GM19324 (cell line): ENCODE measurements around the gene CDC45.
A peak's percentile ranks its signal among the peaks of the same experiment; 100 is the strongest.
"Not testable (repeated sequence)": the region's sequence is repeated elsewhere in the genome, so short reads cannot be mapped to it uniquely, and the experiment has no call there.

Experiments
- ATAC-seq: cut with Tn5 transposase; IDR thresholded peaks from one replicate; pipeline ENCODE4 v1.9.1; 2021; ENCODE audit warnings: mild to moderate bottlenecking, moderate library complexity; ENCODE audit not compliant: unreplicated experiment, low FRiP score

Gene CDC45

GRCh38 chr22:19479355-19480172 is at the start of gene CDC45:
Gene CDC45 (plus strand): TSS chr22:19479920. CDS start chr22:19479969, 49 bp downstream.
- peak; percentile 90 for ATAC-seq

- ATAC-seq, result no peak
Measured at GRCh38 chr22:19429950-19430889, 49.5 kb upstream of the CDC45 start.

GRCh38 chr22:19430890-19431541 is 48.7 kb upstream of the CDC45 start:
- ATAC-seq, result peak; percentile 9

DNA sequence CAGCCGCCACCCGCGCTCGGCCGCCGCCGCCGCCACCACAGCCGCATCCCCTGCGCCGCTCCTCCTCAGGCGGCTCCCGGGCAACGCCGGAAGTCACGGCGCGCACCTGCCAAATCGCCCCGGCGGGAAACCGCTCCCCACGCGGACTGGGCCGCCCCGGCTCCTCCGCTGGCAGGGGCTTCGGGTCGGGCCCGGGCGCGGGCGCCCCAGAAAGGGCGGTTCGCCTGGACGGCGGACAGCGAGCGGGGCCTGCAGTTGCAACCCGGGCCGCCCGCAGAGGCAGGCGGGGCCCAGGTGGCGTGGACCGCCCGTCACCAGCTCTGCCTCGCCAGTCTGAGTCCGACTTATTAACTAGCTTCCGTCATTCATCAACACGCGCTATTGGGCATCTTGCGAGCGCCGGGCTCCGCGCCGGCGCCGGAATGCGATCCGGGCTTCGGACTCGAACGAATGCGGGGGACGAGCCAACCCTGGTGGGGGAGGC is 48.0 kb upstream of the CDC45 start, which contains the start of gene HIRA:
HIRA (minus strand) TSS at position 85 of the 484 bp plus-strand sequence. CDS start 257 bp downstream, outside the sequence.
- peak; percentile 58 for ATAC-seq

DNA sequence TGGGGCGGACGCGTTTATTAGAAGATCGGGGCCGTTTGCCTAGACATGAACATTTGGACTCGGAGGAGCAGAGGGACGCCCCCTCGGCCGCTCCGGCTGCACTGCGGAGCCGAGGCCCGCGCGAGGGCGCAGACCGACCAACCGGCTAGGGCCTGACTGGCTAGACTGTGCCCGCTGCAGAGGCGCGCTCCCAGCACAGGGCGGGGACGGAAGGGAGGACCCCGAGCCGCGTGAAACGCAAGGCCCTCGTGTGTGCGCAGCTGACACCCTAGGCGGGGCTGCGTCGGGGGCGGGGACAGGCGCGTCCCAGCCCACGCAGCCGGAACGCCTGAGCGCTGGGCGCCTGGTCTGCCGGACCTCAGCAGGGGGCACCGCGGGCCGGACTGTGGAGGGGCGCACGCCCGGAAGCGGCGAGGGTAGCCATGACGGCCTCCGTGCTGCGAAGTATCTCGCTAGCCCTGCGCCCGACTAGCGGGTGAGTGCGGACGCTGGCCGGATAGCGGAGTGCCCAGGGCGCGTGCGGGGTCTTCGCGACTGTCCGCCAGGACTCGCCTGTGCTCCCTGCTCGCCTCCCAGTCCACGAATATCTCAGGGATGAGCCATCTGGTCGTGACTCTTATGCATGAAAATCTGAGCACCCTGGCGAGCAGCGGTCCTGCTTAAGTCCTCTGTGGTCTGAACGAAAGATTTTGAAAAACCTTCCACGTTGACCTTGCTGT is 47.4 kb upstream of the CDC45 start, which contains the start of gene MRPL40:
MRPL40 (plus strand) TSS at position 413 of the 719 bp plus-strand sequence; CDS start at position 423, 10 bp downstream.
- peak; percentile 84 for ATAC-seq

DNA sequence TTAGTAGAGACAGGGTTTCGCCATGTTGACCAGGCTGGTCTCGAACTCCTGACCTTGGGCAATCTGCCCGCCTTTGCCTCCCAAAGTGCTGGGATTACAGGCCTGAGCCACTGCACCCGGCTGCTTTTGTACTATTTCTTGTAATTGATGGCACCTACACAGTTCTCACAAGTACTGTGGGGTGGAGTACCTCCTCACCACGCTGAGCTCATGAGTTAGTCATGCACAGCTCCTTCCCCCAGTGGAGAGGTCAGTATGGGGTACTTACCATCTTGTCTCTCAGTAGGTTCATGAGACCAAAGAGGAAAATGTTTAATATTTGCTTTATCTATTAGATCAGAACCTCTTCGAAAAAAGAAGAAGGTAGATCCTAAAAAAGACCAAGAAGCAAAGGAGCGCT is 45.3 kb upstream of the CDC45 start:
- no peak for ATAC-seq

GRCh38 chr22:19434829-19435580 is 44.7 kb upstream of the CDC45 start:
- no peak for ATAC-seq

DNA sequence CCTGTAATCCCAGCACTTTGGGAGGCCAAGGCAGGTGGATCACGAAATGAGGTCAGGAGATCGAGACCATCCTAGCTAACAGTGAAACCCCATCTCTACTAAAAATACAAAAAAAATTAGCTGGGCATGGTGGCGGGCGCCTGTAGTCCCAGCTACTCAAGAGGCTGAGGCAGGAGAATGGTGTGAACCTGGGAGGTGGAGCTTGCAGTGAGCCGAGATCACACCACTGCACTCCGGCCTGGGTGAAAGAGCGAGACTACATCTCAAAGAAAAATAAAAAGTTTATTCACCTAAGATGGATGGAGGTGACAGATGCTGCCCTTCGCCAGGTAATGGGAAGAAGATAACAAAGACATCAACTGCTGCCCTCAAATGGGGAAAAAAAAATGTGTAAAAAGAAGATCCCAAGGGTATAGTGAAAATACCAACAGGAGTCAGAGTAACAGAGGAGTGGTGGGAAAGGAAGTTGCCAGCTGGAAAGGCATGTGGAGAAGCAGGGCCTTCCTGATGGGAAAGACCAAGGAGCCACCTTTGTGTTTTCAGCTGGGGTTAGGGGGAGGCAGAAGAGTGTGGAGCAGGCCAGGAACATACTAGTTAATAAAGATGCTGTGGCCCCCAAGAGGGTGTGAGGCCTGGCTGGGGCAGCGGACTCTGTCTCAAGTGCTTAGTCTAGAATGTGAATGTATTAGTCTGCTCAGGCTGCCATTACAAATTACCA is 43.1 kb upstream of the CDC45 start:
- ATAC-seq, result not testable (repeated sequence)

DNA sequence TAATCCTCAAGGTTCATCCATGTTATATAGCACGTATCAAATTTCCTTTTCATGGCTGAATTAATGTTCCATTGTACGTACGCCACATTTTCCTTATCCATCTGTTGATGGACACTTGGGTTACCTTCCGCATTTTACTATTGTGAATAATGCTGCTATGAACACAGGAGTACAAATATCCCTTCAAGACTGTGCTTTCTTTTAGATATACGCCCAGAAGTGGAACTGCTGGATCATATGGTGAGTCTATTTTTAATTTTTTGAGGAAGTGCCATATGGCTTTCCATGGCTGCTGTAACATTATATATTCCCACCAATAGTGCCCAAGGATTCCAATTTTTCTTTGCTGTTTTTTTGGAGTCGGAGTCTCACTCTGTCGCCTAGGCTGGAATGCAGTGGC is 41.4 kb upstream of the CDC45 start:
- no peak for ATAC-seq

DNA sequence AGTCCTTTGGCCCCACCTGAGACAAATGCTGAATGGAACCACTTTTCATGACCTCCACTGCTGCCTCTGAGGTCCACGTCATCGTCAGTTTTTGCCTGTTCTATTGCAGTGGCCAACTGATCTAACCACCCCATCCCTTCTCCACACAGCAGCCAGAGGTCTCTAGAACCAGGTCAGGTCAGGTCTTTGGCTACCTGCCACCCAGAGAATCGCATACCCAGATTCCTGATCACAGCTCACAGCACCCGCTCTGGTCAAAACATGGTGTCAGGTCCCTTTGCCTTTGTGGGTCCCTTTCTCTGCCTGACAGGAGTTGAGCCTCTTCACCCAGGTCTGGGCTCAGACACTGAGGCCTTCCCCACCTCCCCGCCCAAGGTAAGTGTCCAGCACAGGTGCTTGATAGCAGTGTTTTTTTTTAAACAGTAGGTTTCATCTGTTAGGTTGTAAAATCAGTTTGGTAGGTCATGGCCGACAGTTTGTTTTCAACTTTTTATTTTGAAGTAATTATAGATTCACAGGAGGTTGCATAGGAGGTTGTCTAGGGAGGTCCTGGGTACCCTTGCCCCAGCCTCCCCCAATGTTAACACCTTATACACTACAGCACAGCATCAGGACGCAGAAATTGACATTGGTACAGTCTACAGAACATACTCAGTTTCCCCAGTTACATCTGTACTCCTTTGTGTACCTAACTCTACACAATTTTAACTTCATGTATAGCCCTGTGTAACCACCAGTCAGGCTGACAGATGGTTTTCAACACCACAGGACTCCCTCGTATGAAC is 39.1 kb upstream of the CDC45 start:
- ATAC-seq, result no peak

- no peak for ATAC-seq
Measured at GRCh38 chr22:19442166-19442565, 37.6 kb upstream of the CDC45 start.

DNA sequence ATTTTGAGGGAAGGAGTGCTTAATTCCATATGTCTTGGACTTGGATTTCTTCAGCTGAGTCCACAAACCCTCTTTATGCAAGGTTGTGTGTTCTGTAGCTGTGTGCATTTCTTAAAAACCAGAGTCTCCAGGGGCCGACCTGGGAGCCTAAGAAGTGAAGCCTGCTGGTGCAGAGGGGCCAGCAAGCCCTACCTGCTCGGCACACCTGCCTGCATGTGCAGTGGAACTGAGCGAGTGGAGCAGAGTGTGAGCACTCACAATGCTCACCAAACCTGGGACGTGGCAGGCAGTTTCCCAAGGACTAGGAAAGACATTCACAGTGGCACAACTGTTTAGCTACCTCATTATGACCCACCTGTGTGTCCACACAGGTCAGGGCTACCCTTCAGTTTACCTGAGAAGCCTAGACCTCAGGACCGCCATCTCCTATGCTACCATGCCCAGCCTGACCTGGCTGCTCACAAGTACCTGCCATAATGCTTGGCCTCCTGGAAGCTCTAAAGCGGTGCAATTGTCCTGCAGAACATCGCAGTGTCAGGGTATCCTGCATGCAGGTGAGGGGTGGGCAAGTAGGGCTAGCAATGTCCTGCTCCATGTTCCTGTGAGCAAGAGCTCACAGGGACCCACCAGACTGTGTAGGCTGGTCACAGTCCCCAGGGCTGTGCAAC is 36.0 kb upstream of the CDC45 start:
- no peak for ATAC-seq

GRCh38 chr22:19445279-19445982 is 34.3 kb upstream of the CDC45 start:
- not testable (repeated sequence) for ATAC-seq

GRCh38 chr22:19446603-19447329 is 33.0 kb upstream of the CDC45 start:
- ATAC-seq, result no peak

- peak; percentile 83 for ATAC-seq
Measured at GRCh38 chr22:19447330-19448075, 32.2 kb upstream of the CDC45 start, which contains the start of gene C22orf39. Gene C22orf39 (minus strand): TSS chr22:19447711. CDS start chr22:19447688, 23 bp downstream.
